Spleen (tissue), 7 donors: ENCODE measurements around the gene PTPN7.

ENCODE experiments used
- CTCF ChIP-seq, 11 experiments: fragments of 200-600 bp in 7 of 11; fragments of 450-650 bp in 4 of 11; sonication (generic) in 4 of 11; IDR thresholded peaks in 8 of 11; conservative IDR thresholded peaks in 3 of 11; 1 replicate in 7 of 11; 2 replicates in 4 of 11; pipeline versions ENCODE4 v1.4.0 to v1.8.0; 2016 to 2021; ENCODE audit warnings: antibody characterized with exemption in 11 of 11, inconsistent platforms in 4 of 11, mild to moderate bottlenecking in 1 of 11
- POLR2A ChIP-seq, 3 donors: fragments of 450-650 bp; IDR thresholded peaks; one replicate each; pipeline ENCODE4 v1.5.1; 2017; ENCODE audit warnings: antibody characterized with exemption in 3 of 3, mild to moderate bottlenecking in 1 of 3
- POLR2AphosphoS5 ChIP-seq, 3 donors: sonication (generic); formaldehyde crosslinking; IDR thresholded peaks; one replicate each; pipeline ENCODE4 v1.5.1; 2017; ENCODE audit warnings: antibody characterized with exemption in 3 of 3
- donor health status: DM: no; HTN: no; CAD: no; lungs with moderate emphysema.
- donor health status: DM: no; HTN: no; CAD: no.
- donor health status: DM: no; HTN: no; CAD: no.

DNA sequence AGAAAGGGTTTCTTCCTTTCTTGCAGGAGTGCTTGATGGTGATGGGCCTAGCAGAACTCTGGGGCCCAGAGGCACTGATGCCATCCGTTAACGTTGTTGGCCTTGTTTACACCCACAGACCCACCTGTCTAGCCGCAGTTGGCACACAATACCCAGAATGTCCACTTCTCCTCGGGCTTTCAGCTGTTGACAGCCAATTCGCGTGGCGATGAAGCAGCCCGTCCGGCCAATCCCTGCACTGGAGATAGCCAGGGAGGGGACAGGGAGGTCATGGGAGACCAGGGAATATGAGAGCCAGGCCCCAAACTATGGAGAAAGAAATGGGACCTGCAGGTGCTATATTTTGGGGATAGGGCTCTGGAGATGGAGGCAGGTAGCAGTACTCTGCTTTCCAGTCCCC, 10.2 kb downstream of the PTPN7 start:
- TF ChIP-seq CTCF (IDR thresholded peaks at IDR 0.05 in 8 of 11, conservative IDR thresholded peaks at IDR 0.05 in 3 of 11), result no peak
- no peak for TF ChIP-seq POLR2A (IDR thresholded peaks at IDR 0.05)
- no peak for TF ChIP-seq POLR2AphosphoS5 (IDR thresholded peaks at IDR 0.05)
